Astrocyte (in vitro differentiated cells and primary cell): ENCODE results near the gene FERMT3.

ENCODE experiments used
- CTCF ChIP-seq: IDR thresholded peaks from 2 replicates; pipeline ENCODE4 v1.5.1; 2011; ENCODE audit warnings: low read depth, mild to moderate bottlenecking, inconsistent platforms, low read length, moderate library complexity; ENCODE audit not compliant: insufficient read depth
- EZH2 ChIP-seq: IDR thresholded peaks from 2 replicates; pipeline ENCODE4 v1.6.1; 2012; ENCODE audit warnings: mild to moderate bottlenecking, low read length, inconsistent platforms; ENCODE audit not compliant: insufficient read depth

GRCh38 chr11:64251753-64252002, 45.2 kb downstream of the FERMT3 start:
- TF ChIP-seq CTCF (no peak), EZH2 (no peak)
